B cell (primary cell): ENCODE measurements around the gene STK17A.

Source experiments
- EZH2 ChIP-seq: IDR thresholded peaks from 2 replicates; pipeline ENCODE4 v1.6.1; 2012; ENCODE audit warnings: borderline replicate concordance, low read depth, mild to moderate bottlenecking, moderate library complexity, low read length; ENCODE audit not compliant: insufficient read depth, poor library complexity, severe bottlenecking
- TF ChIP-seq, protein P1 (sequence below): fragments of 200-600 bp; IDR thresholded peaks from one replicate; pipeline ENCODE4 v1.8.0; 2022; ENCODE audit warnings: antibody characterized with exemption, mild to moderate bottlenecking

DNA sequence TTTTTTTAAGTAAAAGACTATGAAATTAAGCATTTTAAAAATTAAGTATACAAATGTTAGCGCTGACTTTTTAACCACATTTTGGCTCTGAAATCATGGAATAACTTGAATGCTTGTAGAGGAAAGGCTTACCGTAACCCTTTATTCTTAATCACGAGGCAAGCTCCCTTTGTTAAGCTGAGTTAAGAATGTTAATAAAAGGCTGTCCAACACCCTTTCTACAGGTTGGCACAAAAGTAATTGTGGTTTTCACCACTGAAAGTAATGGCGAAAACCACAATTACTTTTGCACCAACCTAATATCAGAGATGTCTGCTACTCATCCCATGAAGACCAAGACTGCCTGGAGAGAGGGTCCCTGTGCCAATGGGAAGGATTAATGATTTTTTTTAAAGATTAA, 70.6 kb downstream of the STK17A start:
- TF ChIP-seq, protein P1, sequence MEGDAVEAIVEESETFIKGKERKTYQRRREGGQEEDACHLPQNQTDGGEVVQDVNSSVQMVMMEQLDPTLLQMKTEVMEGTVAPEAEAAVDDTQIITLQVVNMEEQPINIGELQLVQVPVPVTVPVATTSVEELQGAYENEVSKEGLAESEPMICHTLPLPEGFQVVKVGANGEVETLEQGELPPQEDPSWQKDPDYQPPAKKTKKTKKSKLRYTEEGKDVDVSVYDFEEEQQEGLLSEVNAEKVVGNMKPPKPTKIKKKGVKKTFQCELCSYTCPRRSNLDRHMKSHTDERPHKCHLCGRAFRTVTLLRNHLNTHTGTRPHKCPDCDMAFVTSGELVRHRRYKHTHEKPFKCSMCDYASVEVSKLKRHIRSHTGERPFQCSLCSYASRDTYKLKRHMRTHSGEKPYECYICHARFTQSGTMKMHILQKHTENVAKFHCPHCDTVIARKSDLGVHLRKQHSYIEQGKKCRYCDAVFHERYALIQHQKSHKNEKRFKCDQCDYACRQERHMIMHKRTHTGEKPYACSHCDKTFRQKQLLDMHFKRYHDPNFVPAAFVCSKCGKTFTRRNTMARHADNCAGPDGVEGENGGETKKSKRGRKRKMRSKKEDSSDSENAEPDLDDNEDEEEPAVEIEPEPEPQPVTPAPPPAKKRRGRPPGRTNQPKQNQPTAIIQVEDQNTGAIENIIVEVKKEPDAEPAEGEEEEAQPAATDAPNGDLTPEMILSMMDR, result no peak
- TF ChIP-seq EZH2, result no peak
